Uterus (tissue), 2 donors: Measurements from ENCODE around the gene CNDP2.

Experiments used
- POLR2A ChIP-seq, 2 donors: fragments of 450-650 bp; IDR thresholded peaks; one replicate each; pipeline ENCODE4 v1.6.1; 2016; ENCODE audit warnings: antibody characterized with exemption in 2 of 2, mild to moderate bottlenecking in 1 of 2, moderate library complexity in 1 of 2
- TF ChIP-seq, protein P1 (sequence below), 4 experiments: fragments of 200-600 bp in 2 of 4; fragments of 450-650 bp in 2 of 4; sonication (generic) in 2 of 4; IDR thresholded peaks; one replicate each; pipeline ENCODE4 v1.5.1; 2016 to 2019; ENCODE audit warnings: antibody characterized with exemption in 4 of 4, mild to moderate bottlenecking in 2 of 4, moderate library complexity in 1 of 4

DNA sequence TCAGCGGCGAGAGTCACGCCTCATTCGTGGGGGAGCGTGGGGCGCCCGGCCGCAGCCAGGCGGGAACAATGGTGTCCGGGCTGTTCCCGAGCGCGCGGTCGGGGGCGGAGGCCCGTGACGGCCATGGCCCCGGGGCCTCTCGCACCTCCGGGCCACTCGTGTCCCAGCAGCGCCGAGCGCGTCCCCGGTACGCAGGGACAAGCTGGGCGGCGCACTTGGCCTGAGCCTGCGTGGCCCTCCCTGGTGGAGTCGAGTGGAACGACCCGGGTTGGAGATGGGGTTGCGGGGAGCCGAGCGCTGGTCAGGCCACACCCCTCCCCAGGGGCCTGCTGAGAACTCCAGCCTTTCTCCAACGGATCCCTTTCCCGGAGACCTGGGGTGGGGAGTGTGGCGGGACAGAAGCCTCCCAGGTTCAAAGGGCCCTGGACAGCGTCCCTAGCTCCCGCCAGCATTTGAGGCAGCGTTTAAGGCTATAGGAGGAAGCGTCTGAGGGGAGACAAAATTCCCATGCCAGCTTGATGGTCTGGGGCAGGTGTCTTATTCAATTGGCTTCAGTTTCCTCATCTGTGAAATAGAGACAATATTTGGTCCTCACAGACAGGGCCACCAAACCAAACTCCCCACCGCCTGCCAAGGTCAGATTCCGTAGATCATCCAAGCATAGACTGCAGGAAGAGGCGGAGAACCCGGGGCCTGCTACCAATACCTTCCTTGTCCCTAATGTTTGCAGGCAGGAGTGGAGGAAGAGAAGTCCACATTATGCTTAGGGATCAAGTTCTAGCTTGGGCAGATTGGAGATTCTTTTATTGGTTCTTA, 553 bp downstream of the CNDP2 start:
- no peak for TF ChIP-seq POLR2A (IDR thresholded peaks at IDR 0.05)
- TF ChIP-seq, protein P1, sequence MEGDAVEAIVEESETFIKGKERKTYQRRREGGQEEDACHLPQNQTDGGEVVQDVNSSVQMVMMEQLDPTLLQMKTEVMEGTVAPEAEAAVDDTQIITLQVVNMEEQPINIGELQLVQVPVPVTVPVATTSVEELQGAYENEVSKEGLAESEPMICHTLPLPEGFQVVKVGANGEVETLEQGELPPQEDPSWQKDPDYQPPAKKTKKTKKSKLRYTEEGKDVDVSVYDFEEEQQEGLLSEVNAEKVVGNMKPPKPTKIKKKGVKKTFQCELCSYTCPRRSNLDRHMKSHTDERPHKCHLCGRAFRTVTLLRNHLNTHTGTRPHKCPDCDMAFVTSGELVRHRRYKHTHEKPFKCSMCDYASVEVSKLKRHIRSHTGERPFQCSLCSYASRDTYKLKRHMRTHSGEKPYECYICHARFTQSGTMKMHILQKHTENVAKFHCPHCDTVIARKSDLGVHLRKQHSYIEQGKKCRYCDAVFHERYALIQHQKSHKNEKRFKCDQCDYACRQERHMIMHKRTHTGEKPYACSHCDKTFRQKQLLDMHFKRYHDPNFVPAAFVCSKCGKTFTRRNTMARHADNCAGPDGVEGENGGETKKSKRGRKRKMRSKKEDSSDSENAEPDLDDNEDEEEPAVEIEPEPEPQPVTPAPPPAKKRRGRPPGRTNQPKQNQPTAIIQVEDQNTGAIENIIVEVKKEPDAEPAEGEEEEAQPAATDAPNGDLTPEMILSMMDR (IDR thresholded peaks at IDR 0.05): peak in 2 of 4 experiments; percentile 16 to 23
